ENCODE data around the gene THUMPD1. TPM values are rescaled to one million over a fixed set of nuclear protein-coding genes. Genes with fewer than 3 reads are reported as not detected.
"Not testable (repeated sequence)": the region's sequence is repeated elsewhere in the genome, so short reads cannot be mapped to it uniquely, and the experiment has no call there.

Gene THUMPD1
- total RNA-seq, 1 donor, result 58.2 TPM

DNA sequence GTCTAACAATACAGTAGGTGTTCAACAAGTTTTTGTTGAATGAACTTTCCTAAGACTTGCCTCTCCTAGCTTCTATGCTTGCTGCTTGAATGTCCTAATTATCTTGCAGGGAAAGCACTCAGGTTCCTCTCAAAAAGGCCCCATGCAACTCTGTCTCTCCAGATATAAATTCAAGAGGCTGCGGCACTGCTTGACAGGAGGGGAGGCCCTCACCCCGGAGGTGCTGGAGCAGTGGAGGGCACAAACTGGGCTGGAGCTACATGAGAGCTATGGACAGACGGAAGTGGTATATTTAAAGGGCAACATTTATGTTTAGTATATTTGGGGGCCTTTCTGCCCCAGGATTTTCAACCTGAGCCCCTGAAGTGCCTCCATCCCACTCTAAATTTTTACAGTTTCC, 14.4 kb downstream of the THUMPD1 start:
- no peak for DNase-seq (ENCODE audit: low read depth)
- no peak overlapping the region for H3K4me3 ChIP-seq (ENCODE audit: low read depth, low read length)
- TF ChIP-seq, protein P1, sequence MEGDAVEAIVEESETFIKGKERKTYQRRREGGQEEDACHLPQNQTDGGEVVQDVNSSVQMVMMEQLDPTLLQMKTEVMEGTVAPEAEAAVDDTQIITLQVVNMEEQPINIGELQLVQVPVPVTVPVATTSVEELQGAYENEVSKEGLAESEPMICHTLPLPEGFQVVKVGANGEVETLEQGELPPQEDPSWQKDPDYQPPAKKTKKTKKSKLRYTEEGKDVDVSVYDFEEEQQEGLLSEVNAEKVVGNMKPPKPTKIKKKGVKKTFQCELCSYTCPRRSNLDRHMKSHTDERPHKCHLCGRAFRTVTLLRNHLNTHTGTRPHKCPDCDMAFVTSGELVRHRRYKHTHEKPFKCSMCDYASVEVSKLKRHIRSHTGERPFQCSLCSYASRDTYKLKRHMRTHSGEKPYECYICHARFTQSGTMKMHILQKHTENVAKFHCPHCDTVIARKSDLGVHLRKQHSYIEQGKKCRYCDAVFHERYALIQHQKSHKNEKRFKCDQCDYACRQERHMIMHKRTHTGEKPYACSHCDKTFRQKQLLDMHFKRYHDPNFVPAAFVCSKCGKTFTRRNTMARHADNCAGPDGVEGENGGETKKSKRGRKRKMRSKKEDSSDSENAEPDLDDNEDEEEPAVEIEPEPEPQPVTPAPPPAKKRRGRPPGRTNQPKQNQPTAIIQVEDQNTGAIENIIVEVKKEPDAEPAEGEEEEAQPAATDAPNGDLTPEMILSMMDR (IDR thresholded peaks at IDR 0.05; ENCODE audit: insufficient read depth, low read length), result no peak

DNA sequence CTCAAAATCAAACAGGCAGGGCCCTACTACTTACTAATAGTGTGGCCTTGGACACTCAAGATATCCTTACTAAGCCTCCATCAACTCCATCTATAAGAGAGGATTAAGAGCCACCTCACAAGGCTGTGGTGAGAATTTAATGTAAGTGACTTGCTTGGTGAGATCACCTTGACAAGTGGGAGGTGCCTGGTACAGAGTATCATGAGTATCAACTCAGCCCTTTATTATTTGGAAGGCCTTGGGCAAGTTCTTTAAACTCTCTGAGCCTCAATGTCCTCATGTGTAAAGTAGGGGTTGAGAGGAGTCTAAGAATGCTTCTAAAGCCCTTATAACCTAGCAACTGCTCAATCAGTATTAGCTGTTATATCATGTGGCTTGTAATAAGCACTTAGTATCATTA, 15.0 kb downstream of the THUMPD1 start:
- DNase-seq (ENCODE audit: low read depth), result no peak
- TF ChIP-seq, protein P1 (IDR thresholded peaks at IDR 0.05; ENCODE audit: insufficient read depth, low read length), result no peak
- no peak overlapping the region for H3K4me3 ChIP-seq (ENCODE audit: low read depth, low read length)

DNA sequence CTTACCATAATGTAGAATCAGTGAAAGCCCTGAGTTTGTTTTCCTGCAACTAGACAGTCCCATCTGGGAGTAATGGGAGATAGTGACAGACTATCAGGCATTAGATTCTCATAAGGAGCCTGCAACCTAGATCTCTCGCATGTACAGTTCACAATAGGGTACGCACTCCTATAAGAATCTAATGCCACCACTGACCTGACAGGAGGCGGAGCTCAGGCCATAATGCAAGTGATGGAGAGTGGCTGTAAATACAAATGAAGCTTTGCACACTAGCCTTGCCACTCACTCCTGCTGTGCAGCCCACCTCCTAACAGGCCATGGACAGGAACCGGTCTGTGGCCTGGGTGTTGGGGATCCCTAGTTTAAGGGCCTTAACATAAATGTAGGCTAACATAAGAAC, 21.4 kb downstream of the THUMPD1 start:
- DNase-seq (ENCODE audit: low read depth), result no peak
- TF ChIP-seq, protein P1 (IDR thresholded peaks at IDR 0.05; ENCODE audit: insufficient read depth, low read length), result no peak
- no peak overlapping the region for H3K4me3 ChIP-seq (ENCODE audit: low read depth, low read length)

DNA sequence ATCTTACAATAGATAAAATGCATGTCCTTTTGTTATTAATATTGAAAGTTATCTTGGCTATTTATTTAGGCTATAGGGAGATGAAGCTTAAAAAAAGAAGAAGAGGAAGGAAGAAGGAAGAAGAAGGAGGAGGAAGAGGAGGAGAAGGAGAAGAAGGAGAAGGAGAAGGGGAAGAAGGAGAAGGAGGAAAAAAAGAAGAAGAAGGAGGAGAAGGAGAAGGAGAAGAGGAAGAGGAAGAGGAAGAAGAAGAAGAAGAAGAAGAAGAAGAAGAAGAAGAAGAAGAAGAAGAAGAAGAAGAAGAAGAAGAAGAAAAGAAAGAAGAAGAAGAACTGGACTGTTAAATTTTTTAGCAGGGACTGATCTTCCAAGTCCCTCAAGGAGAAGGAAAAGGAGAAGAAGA, 23.9 kb downstream of the THUMPD1 start:
- not testable (repeated sequence) for H3K4me3 ChIP-seq (ENCODE audit: low read depth, low read length); DNase-seq (ENCODE audit: low read depth)

DNA sequence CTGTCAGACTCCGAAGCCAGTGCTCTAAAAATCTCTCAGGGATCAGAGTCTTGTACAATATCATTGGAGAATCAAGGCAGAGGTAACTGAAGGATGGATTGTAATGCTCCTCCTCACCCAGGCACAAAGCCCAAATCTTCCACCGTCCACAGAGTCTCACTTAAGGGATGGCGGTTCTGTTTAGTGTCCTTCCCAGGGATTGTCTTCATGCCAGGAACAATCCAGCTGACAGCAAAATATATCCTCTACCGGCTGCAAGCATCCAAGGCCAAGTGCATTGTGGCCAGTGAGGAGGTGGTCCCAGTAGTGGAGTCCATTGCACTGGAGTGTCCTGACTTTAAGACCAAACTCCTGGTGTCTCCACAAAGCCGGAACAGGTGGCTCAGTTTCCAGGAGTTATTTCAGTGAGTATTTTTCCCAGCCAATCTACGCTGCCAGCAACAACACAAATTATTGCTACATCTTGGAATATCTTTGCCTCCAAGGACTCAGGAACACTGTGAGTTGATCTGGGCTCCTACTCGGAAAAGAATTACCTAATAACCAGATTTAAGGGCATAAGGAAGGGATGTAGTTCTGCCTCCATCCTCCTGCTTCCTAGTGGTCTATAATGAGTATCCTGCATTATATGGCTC, 30.2 kb downstream of the THUMPD1 start:
- H3K4me3 ChIP-seq (ENCODE audit: low read depth, low read length), result no peak overlapping the region
- TF ChIP-seq, protein P1 (IDR thresholded peaks at IDR 0.05; ENCODE audit: insufficient read depth, low read length), result no peak
- no peak for DNase-seq (ENCODE audit: low read depth)

DNA sequence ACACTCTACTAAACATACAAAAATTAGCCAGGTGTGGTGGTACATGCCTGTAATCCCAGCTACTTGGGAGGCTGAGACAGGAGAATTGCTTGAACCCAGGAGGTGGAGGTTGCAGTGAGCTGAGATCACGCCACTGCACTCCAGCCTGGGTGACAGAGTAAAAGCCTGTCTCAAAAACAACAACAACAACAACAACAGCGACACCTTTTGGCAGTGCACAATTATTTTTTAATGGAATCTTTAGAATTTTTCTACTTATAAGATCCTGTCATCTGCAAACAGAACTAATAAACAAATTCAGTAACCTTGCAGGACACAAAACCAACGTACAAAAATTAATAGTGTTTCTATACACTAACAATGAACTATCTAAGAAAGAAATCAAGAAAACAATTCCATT, 33.5 kb downstream of the THUMPD1 start:
- DNase-seq (ENCODE audit: low read depth); H3K4me3 ChIP-seq (ENCODE audit: low read depth, low read length): not testable (repeated sequence)

DNA sequence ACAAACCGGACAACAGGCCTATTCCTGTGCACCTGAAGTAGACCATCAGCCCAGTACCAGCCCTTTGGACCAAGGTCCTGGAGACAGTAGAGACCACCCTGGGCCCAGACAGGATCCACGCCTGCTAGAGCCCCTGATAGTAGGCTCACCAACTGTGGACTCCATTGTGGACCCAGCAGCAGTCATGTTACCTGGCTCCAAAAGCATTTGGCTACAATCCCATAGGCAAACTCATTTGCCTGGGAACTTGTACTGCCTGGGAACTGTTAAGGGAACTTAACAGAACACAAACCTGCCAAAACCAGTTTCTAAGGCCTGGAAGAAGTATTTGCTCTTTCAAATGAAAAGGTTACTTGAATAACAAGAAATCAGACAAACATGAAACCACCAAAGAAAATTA, 34.2 kb downstream of the THUMPD1 start:
- H3K4me3 ChIP-seq (ENCODE audit: low read depth, low read length), result no peak overlapping the region
- no peak for DNase-seq (ENCODE audit: low read depth)
- TF ChIP-seq, protein P1 (IDR thresholded peaks at IDR 0.05; ENCODE audit: insufficient read depth, low read length), result no peak

DNA sequence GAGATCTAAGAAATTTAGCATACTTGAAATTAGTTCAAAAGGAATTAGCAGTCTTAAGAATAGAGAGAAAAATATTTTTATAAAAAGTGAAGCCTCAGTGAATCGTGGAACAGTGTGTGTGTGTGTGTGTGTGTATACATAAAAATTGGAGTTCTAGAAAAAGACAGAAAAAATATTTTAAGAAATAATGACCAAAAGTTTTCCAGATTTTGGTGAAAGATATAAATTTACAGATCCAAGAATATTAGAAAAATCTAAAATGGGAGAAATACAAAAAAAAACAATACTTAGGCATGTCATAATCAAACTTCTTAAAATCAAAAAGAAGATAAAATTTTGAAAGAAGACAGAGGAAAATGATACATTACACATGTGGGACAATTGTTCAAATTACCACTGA, 35.6 kb downstream of the THUMPD1 start:
- not testable (repeated sequence) for DNase-seq (ENCODE audit: low read depth); H3K4me3 ChIP-seq (ENCODE audit: low read depth, low read length)

Data from fibroblast of the aortic adventitia (primary cell).